BLaER1 treated with 17β-estradiol and CSF1 and Interleukin-3, amounts not matched to agents 10 nM and 100 nM (cell line): Measurements from ENCODE around the gene SMAD6.

ENCODE experiments used
- H3K27ac ChIP-seq, 11 experiments: shearing (Covaris generic); formaldehyde crosslinking; 2 replicates each; pipeline ENCODE4 v1.8.1; 2022
- H3K27me3 ChIP-seq, 11 experiments: shearing (Covaris generic); formaldehyde crosslinking; 2 replicates each; pipeline ENCODE4 v1.8.1; 2022
- H3K36me3 ChIP-seq, 11 experiments: shearing (Covaris generic); formaldehyde crosslinking; 2 replicates each; pipeline ENCODE4 v1.8.1; 2022
- H3K4me1 ChIP-seq, 10 experiments: shearing (Covaris generic); formaldehyde crosslinking; 2 replicates each; pipeline ENCODE4 v1.8.1; 2022
- H3K4me2 ChIP-seq, 11 experiments: shearing (Covaris generic); formaldehyde crosslinking; 2 replicates each; pipeline ENCODE4 v1.8.1; 2022
- H3K4me3 ChIP-seq, 10 experiments: shearing (Covaris generic); formaldehyde crosslinking; 2 replicates each; pipeline ENCODE4 v1.8.1; 2022
- H3K9ac ChIP-seq, 11 experiments: shearing (Covaris generic); formaldehyde crosslinking; 2 replicates each; pipeline ENCODE4 v1.8.1; 2022
- H3K9me3 ChIP-seq, 11 experiments: shearing (Covaris generic); formaldehyde crosslinking; replicated peaks in 1 of 11; 2 replicates each; pipeline ENCODE4 v1.8.1; 2022
- H4K20me1 ChIP-seq, 11 experiments: shearing (Covaris generic); formaldehyde crosslinking; 2 replicates each; pipeline ENCODE4 v1.8.1; 2022
- Cebpa-rat ChIP-seq, 11 experiments: shearing (Covaris generic); IDR thresholded peaks; 2 replicates each; pipeline ENCODE4 v1.8.1; 2022

Gene SMAD6

DNA sequence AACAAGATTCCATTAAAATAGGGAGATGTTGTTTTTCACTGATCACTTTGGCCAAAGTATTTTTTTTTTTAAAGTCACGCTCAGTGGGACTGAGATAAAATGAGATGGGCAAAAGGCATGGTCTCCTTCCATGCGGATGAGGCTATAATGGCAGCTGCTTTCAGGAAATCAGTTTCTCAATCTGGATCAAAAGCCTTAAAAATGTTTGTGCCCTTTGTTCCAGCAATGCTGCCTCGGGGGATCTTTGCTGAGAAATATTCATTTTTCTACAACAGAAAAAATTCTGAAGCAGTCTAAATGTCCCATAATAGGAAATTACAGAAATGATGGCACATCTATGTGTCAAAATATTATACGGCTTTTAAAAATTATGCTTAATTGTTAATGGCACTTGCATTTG is 97.2 kb downstream of the SMAD6 start:
- H3K4me3 ChIP-seq, result no peak overlapping the region
- H3K27me3 ChIP-seq, result no peaks in the 10 kb centered on the region
- no peaks in the 10 kb centered on the region for H3K36me3 ChIP-seq
- no peak overlapping the region for H3K27ac ChIP-seq
- H3K4me1 ChIP-seq, result peaks cover 0 to 25% (median 11%) of the 10 kb centered on the region in 10 experiments; a peak in 13 of 20 replicates
- no peaks in the 10 kb centered on the region for H3K9me3 ChIP-seq
- no peak overlapping the region for H3K9ac ChIP-seq
- H3K4me2 ChIP-seq, result no peak overlapping the region
- no peak for TF ChIP-seq Cebpa-rat (IDR thresholded peaks at IDR 0.05)
- H4K20me1 ChIP-seq, result no peaks in the 10 kb centered on the region

DNA sequence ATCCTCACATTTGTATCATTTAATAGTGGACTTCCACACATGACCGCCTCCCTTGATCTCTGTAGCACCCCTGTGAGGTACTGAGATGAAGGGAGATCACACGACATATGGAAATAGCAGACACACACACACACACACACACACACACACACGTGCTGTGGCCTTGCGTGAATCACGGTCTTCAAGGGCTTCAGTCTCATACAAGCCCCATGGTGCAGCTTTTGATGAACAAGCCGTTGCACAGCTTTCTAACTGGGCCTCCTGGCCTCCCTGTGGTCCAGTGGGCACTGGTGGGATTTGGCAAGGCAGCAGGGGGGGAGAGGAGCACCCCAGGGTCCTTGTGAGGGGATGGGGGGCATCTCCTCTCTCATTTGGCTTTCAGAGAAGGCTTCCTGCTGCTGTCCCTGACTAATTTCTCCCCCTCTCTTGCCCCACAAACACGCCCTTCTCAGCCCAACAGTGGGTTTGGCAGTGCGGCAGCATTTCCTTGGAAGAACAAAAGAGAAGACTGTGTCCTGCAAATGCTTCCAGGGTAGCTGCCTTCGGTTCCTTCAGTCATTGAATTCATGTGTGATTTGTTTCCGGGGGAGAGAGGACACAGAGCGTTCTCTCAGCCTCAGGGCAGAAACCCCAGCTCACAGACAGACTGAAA is 98.7 kb downstream of the SMAD6 start:
- H3K4me2 ChIP-seq, result no peak overlapping the region
- H3K4me1 ChIP-seq, result peaks cover 0 to 30% (median 11%) of the 10 kb centered on the region in 10 experiments; a peak in 13 of 20 replicates
- H3K27me3 ChIP-seq, result no peaks in the 10 kb centered on the region
- H3K9ac ChIP-seq, result no peak overlapping the region
- no peaks in the 10 kb centered on the region for H3K36me3 ChIP-seq
- H3K9me3 ChIP-seq, result peaks cover 0 to 6% (median 0%) of the 10 kb centered on the region in 11 experiments; a peak in 1 of 22 replicates
- no peak overlapping the region for H3K27ac ChIP-seq
- H4K20me1 ChIP-seq, result no peaks in the 10 kb centered on the region
- H3K4me3 ChIP-seq, result no peak overlapping the region
- no peak for TF ChIP-seq Cebpa-rat (IDR thresholded peaks at IDR 0.05)

DNA sequence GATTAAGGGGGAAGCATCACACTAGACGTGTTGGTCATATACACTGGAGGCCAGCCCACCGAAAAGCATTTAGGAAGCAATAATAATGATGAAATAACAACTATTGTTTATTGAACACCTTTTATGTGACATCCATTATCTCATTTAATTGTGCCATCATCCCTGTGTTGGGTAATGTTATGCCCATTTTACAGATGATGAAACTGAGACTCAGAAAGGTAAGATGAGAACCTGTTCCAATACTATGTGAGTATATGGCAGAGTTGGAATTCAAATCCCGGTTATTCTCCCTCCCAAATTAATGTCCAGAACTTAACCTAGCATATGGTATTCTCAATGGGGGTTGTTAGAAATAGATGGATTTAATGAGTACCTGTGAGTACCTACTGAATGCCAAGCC is 99.2 kb downstream of the SMAD6 start:
- Histone ChIP-seq H3K4me3 (no peak overlapping the region), H3K4me1 (peaks cover 0 to 30% (median 11%) of the 10 kb centered on the region in 10 experiments; a peak in 13 of 20 replicates), H3K4me2 (no peak overlapping the region), H3K27me3 (no peaks in the 10 kb centered on the region), H3K9me3 (peaks cover 0 to 11% (median 5%) of the 10 kb centered on the region in 11 experiments; a peak in 8 of 22 replicates), H3K9ac (no peak overlapping the region), H3K27ac (no peak overlapping the region), H3K36me3 (no peaks in the 10 kb centered on the region), H4K20me1 (no peaks in the 10 kb centered on the region)
- TF ChIP-seq Cebpa-rat (IDR thresholded peaks at IDR 0.05), result no peak

DNA sequence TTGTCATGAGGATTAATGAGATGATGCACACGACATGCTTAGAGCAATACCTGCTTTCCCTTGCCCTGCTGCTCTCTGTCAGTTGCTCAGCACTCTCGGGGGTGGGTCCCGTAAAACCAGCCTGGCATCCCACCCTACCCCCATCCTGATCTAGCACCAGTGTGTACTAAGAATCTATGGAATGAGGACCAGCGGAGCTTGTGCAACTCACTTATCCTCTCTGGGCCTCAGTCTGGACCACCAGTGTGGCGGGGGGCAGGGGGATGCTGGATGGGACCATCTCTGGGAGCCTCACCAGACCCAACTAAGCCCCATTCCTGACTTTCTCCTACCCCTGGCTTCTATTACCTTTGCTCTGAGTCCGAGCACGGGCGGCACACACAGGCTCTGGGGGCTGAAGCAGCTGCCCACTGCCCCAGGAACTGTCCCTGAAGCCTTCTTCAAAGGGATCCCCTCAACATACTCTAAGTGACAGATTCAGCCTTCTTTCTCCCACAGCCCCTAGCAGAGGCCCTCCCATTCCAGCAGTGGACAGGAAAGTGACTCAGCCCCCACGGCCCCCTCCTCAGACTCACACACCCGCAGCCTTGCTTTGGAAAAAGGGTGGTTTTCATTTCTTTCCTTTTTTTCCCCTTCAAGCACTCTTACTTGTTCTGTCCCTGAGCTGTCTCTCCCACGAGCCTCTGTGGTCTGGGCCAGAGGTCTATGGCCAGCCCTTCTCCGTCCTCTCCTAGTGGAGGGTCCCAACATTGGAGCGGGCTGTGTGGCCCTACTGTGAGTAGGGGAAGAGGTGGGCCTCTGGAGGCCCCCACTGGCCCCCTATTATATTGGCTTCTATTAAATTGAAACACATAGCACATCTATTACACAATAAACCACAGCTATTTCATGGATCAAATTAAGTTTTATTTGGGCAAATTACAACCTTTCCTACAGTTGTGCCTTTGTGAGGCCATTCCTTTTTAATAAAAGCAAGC is 100.3 kb downstream of the SMAD6 start:
- Histone ChIP-seq H4K20me1 (no peaks in the 10 kb centered on the region), H3K4me2 (peak overlapping the region in 6 of 11 experiments; percentile 12 to 86 (median 66); a peak in 10 of 22 replicates), H3K9ac (peak overlapping the region in 2 of 11 experiments; percentile 21 to 27; a peak in 4 of 22 replicates), H3K9me3 (peaks cover 0 to 12% (median 8%) of the 10 kb centered on the region in 11 experiments; a peak in 8 of 22 replicates), H3K36me3 (no peaks in the 10 kb centered on the region), H3K27me3 (no peaks in the 10 kb centered on the region), H3K4me3 (no peak overlapping the region), H3K27ac (peak overlapping the region in 3 of 11 experiments; percentile 3 to 55 (median 38); a peak in 3 of 22 replicates), H3K4me1 (peaks cover 0 to 30% (median 11%) of the 10 kb centered on the region in 10 experiments; a peak in 13 of 20 replicates)
- TF ChIP-seq Cebpa-rat (IDR thresholded peaks at IDR 0.05), result 0 out of 22 replicates have a peak, but pooled peaks of 1 of the 11 experiments have one; percentile 16

DNA sequence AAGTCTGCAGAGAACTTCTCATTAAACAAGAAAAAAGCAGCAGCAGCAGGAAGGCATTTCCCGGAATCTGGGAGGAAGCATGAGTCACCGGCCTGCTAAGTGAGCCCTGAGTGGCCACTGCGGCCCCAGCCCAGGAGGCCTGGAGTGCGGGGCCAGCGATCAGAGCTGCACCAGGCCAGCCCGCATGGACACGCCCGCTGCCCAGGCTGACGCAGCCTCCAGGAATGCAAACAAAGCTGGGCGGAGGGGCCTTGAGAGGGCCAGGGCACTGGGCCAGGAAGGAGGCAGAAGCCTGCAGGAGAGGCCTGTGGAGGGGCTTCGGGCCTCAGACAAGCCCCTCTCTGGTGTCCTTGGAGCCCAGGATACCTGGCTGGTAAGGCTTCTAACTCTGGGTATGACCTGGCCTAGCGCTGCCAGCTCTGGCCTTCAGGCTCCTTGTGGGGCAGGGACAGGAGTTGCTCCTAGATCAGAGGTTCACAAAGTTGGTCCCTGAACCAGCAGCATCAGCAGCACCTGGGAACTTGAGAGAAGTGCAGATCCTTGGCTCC is 101.2 kb downstream of the SMAD6 start:
- peak overlapping the region in 6 of 11 experiments; percentile 12 to 86 (median 66); a peak in 11 of 22 replicates for H3K4me2 ChIP-seq
- peak overlapping the region in 1 of 11 experiments; percentile 21; a peak in 1 of 22 replicates for H3K9ac ChIP-seq
- no peak overlapping the region for H3K4me3 ChIP-seq
- H3K4me1 ChIP-seq, result peaks cover 0 to 30% (median 11%) of the 10 kb centered on the region in 10 experiments; a peak in 13 of 20 replicates
- no peak for TF ChIP-seq Cebpa-rat (IDR thresholded peaks at IDR 0.05)
- H3K27me3 ChIP-seq, result no peaks in the 10 kb centered on the region
- peaks cover 0 to 12% (median 8%) of the 10 kb centered on the region in 11 experiments; a peak in 8 of 22 replicates for H3K9me3 ChIP-seq
- H3K36me3 ChIP-seq, result no peaks in the 10 kb centered on the region
- peak overlapping the region in 2 of 11 experiments; percentile 15 to 27; a peak in 1 of 22 replicates for H3K27ac ChIP-seq
- no peaks in the 10 kb centered on the region for H4K20me1 ChIP-seq

DNA sequence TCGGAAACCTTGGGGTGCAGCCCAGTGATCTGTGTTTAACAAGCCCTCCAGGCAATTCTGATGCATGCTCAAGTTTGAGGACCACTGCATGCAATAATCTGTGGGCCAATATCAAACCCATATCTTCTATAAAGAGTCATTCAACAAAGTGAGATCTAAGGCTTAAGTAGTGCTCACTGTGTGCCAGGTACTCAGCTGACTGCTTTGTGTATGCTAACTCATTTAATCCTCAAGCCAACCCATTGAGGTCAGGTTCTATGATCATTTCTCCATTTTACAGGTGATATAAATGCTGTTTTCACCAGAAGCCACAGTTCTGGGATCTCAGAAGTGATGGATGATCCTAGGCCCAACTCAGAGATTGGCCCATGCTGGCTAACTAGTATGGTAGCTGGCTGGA is 101.7 kb downstream of the SMAD6 start:
- H3K9ac ChIP-seq, result 0 out of 22 replicates have a peak overlapping the region, but pooled peaks of 1 of the 11 experiments have one; percentile 21
- H3K4me3 ChIP-seq, result no peak overlapping the region
- H3K9me3 ChIP-seq, result peaks cover 0 to 12% (median 8%) of the 10 kb centered on the region in 11 experiments; a peak in 8 of 22 replicates
- H3K27ac ChIP-seq, result no peak overlapping the region
- no peak for TF ChIP-seq Cebpa-rat (IDR thresholded peaks at IDR 0.05)
- peak overlapping the region in 3 of 11 experiments; percentile 73 to 86 (median 81); a peak in 6 of 22 replicates for H3K4me2 ChIP-seq
- H3K4me1 ChIP-seq, result peaks cover 0 to 30% (median 11%) of the 10 kb centered on the region in 10 experiments; a peak in 13 of 20 replicates
- no peaks in the 10 kb centered on the region for H3K27me3 ChIP-seq
- no peaks in the 10 kb centered on the region for H3K36me3 ChIP-seq
- no peaks in the 10 kb centered on the region for H4K20me1 ChIP-seq

DNA sequence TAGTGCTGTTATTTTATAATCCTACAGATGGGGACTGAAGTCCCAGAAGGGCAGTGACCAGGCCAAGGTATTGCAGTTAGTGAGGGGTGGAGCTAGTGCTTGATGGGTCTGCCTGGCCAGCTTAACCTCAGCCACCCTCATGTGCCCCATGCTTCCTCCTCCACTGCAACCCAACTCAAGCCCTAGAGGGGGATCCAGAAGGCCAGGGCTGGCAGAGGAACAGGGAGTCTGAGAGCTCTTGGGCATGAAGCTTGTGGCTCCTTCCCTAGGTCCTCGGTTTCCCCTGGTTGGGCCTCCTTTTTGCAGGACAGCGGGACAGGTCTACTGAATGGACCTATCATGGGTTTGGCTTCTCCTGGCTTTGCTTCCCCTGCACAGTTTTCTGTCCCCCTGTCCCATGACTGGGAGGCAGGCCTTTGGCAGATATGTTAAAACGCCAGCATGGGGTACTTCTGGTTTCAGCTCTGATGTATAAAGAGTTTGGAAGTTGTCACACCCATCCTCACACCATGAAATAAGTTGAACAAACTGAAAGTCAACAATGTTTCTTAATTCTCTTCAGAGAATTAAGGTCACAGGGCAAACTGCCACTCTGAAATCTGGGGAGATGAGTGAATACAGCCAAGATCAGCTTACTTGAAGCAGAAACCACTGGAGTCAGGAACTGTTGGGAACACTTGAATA is 103.3 kb downstream of the SMAD6 start:
- Histone ChIP-seq H3K4me3 (no peak overlapping the region), H3K4me2 (no peak overlapping the region), H3K27ac (no peak overlapping the region), H3K9me3 (peaks cover 0 to 12% (median 8%) of the 10 kb centered on the region in 11 experiments; a peak in 8 of 22 replicates), H3K27me3 (no peaks in the 10 kb centered on the region), H3K36me3 (no peaks in the 10 kb centered on the region), H4K20me1 (no peaks in the 10 kb centered on the region), H3K4me1 (peaks cover 0 to 30% (median 11%) of the 10 kb centered on the region in 10 experiments; a peak in 13 of 20 replicates), H3K9ac (no peak overlapping the region)
- no peak for TF ChIP-seq Cebpa-rat (IDR thresholded peaks at IDR 0.05)

DNA sequence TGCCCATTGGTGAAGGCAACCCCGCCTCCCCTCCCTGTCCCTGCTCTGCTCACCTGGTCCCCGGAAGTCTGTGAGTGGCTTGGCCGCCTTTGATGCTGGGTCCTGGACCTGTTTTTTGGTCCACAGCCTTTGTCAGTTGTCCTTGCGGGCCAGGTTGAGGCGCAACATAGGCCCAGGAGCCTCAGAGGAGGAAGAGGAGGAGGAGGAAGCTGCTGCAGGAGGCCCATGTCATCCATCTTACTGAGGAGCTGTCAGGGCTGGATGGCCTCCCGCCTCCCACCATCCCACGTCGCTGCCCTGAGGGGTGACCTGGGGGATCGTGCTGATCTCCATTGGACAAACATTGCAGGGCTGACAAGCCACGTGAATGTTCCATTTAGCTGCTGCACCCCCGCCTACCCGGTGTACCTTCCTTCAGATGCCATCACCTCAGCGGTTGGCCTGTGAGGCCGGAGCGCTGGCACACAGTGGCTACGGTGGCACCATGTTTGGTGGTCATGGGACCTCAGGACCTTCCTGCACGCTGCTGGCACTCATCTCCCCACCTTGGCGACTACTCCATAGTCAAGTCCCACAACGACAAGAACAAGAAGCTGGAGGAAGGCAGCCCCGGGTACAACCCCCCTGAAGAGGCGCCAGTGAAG is 106.3 kb downstream of the SMAD6 start:
- no peaks in the 10 kb centered on the region for H3K27me3 ChIP-seq
- TF ChIP-seq Cebpa-rat (IDR thresholded peaks at IDR 0.05), result no peak
- H3K4me1 ChIP-seq, result peaks cover 0 to 15% (median under 1%) of the 10 kb centered on the region in 10 experiments; a peak in 11 of 20 replicates
- H3K36me3 ChIP-seq, result no peaks in the 10 kb centered on the region
- no peak overlapping the region for H3K27ac ChIP-seq
- no peak overlapping the region for H3K9ac ChIP-seq
- no peak overlapping the region for H3K4me3 ChIP-seq
- H3K9me3 ChIP-seq, result peaks cover 0 to 12% (median 8%) of the 10 kb centered on the region in 11 experiments; a peak in 8 of 22 replicates
- H3K4me2 ChIP-seq, result no peak overlapping the region
- H4K20me1 ChIP-seq, result no peaks in the 10 kb centered on the region
